Cardiac muscle cell (in vitro differentiated cells and primary cell): ENCODE results near the gene BRD2. TPM values are rescaled to one million over a fixed set of nuclear protein-coding genes. Genes with fewer than 3 reads are reported as not detected.

Source experiments
- DNase-seq, 2 donors: peaks; one replicate each; pipeline versions ENCODE4 v3.0.0 to v3.0.0-alpha.2; 2010 to 2017; ENCODE audit warnings: low read depth in 1 of 2, low spot score in 1 of 2
- H3K27ac ChIP-seq: fragments of 200-600 bp; sonication (generic); 2 replicates; pipeline ENCODE4 v1.5.1; 2016
- H3K27me3 ChIP-seq: fragments of 200-600 bp; sonication (generic); 2 replicates; pipeline ENCODE4 v1.6.0; 2016; ENCODE audit warnings: control low read depth
- H3K36me3 ChIP-seq: fragments of 200-600 bp; sonication (generic); 2 replicates; pipeline ENCODE4 v1.5.1; 2016; ENCODE audit warnings: control low read depth
- H3K4me1 ChIP-seq: fragments of 200-600 bp; sonication (generic); 2 replicates; pipeline ENCODE4 v1.8.1; 2017; ENCODE audit warnings: low read depth, mild to moderate bottlenecking, mixed run types
- H3K4me3 ChIP-seq: fragments of 200-600 bp; sonication (generic); 2 replicates; pipeline ENCODE4 v1.5.1; 2016; ENCODE audit warnings: mild to moderate bottlenecking
- H3K9me3 ChIP-seq: fragments of 200-600 bp; sonication (generic); 2 replicates; pipeline ENCODE4 v1.5.1; 2017; ENCODE audit warnings: low read depth, mild to moderate bottlenecking, control low read depth
- CTCF ChIP-seq: IDR thresholded peaks from 2 replicates; pipeline ENCODE4 v1.5.1; 2012; ENCODE audit warnings: low read depth, mild to moderate bottlenecking, low read length
- polyA plus RNA-seq: library from polyadenylated mRNA; unstranded; fragments of >200 nt; fragmentation: Nextera tagmentation; extraction: Ambion mirVana; gene quantifications from 2 replicates; pipeline ENCODE4 v1.2.1, GENCODE V29; 2016
- total RNA-seq: library from RNA; depleted of rRNA; stranded (reverse); fragments of >200 nt; gene quantifications from 2 replicates; pipeline ENCODE4 v1.2.3, GENCODE V29; 2016

The BRD2 gene
- total and polyA plus RNA-seq, 2 experiments from 2014 or later = 137 to 232 TPM

- H3K27ac ChIP-seq = no peak overlapping the region
- no peaks in the 10 kb centered on the region for H3K4me1 ChIP-seq
- TF ChIP-seq CTCF = no peak
- H3K9me3 ChIP-seq = no peaks in the 10 kb centered on the region
- H3K36me3 ChIP-seq = no peaks in the 10 kb centered on the region
- no peak for DNase-seq
- no peaks in the 10 kb centered on the region for H3K27me3 ChIP-seq
- no peak overlapping the region for H3K4me3 ChIP-seq
Observed at GRCh38 chr6:32945953-32946352, 22.4 kb upstream of the BRD2 start.

GRCh38 chr6:32946893-32947292, 21.5 kb upstream of the BRD2 start:
- no peak for DNase-seq
- no peak overlapping the region for H3K4me3 ChIP-seq
- TF ChIP-seq CTCF = no peak
- H3K36me3 ChIP-seq = no peaks in the 10 kb centered on the region
- H3K27ac ChIP-seq = no peak overlapping the region
- H3K27me3 ChIP-seq = no peaks in the 10 kb centered on the region
- H3K9me3 ChIP-seq = no peaks in the 10 kb centered on the region
- H3K4me1 ChIP-seq = no peaks in the 10 kb centered on the region

GRCh38 chr6:32947552-32948465, 20.6 kb upstream of the BRD2 start:
- H3K9me3 ChIP-seq = no peaks in the 10 kb centered on the region
- H3K27me3 ChIP-seq = no peaks in the 10 kb centered on the region
- no peak overlapping the region for H3K27ac ChIP-seq
- no peaks in the 10 kb centered on the region for H3K36me3 ChIP-seq
- peak; percentile 29 for TF ChIP-seq CTCF
- no peak overlapping the region for H3K4me3 ChIP-seq
- H3K4me1 ChIP-seq = no peaks in the 10 kb centered on the region
- peak; percentile 42 to 43 for DNase-seq

- H3K36me3 ChIP-seq = no peaks in the 10 kb centered on the region
- no peak for DNase-seq
- H3K27me3 ChIP-seq = no peaks in the 10 kb centered on the region
- no peak overlapping the region for H3K27ac ChIP-seq
- no peak for TF ChIP-seq CTCF
- H3K4me3 ChIP-seq = no peak overlapping the region
- H3K4me1 ChIP-seq = no peaks in the 10 kb centered on the region
- no peaks in the 10 kb centered on the region for H3K9me3 ChIP-seq
Observed at GRCh38 chr6:32949113-32949512, 19.3 kb upstream of the BRD2 start.

GRCh38 chr6:32950010-32950409, 18.4 kb upstream of the BRD2 start:
- Histone ChIP-seq H3K9me3 (no peaks in the 10 kb centered on the region), H3K36me3 (no peaks in the 10 kb centered on the region), H3K27ac (no peak overlapping the region), H3K4me1 (no peaks in the 10 kb centered on the region), H3K4me3 (no peak overlapping the region), H3K27me3 (no peaks in the 10 kb centered on the region)
- no peak for TF ChIP-seq CTCF
- no peak for DNase-seq
